IPS-11a (cell line): ENCODE results near the gene ABCA7.
A peak's percentile ranks its signal among the peaks of the same experiment; 100 is the strongest.

Experiments used
- H3K4me3 ChIP-seq: one replicate; pipeline ENCODE4 v1.5.1; 2013; ENCODE audit warnings: low read depth, low read length, control low read depth

The ABCA7 gene

GRCh38 chr19:1040476-1041271, 767 bp downstream of the ABCA7 start:
- peak overlapping the region; percentile 53 for H3K4me3 ChIP-seq

- H3K4me3 ChIP-seq, result no peak overlapping the region
Measured at GRCh38 chr19:1041272-1041834, 1.4 kb downstream of the ABCA7 start.

GRCh38 chr19:1041835-1042685, 2.2 kb downstream of the ABCA7 start:
- no peak overlapping the region for H3K4me3 ChIP-seq

GRCh38 chr19:1042689-1043511, 3.0 kb downstream of the ABCA7 start:
- H3K4me3 ChIP-seq, result no peak overlapping the region

GRCh38 chr19:1045247-1045603, 5.3 kb downstream of the ABCA7 start:
- H3K4me3 ChIP-seq, result no peak overlapping the region

GRCh38 chr19:1046117-1046626, 6.3 kb downstream of the ABCA7 start:
- H3K4me3 ChIP-seq, result no peak overlapping the region

- H3K4me3 ChIP-seq, result no peak overlapping the region
Measured at GRCh38 chr19:1046836-1047695, 7.2 kb downstream of the ABCA7 start.

- H3K4me3 ChIP-seq, result no peak overlapping the region
Measured at GRCh38 chr19:1047696-1048147, 7.8 kb downstream of the ABCA7 start.

- H3K4me3 ChIP-seq, result no peak overlapping the region
Measured at GRCh38 chr19:1049106-1049505, 9.2 kb downstream of the ABCA7 start.

- no peak overlapping the region for H3K4me3 ChIP-seq
Measured at GRCh38 chr19:1049800-1050199, 9.9 kb downstream of the ABCA7 start.

- no peak overlapping the region for H3K4me3 ChIP-seq
Measured at GRCh38 chr19:1050989-1051788, 11.3 kb downstream of the ABCA7 start.

GRCh38 chr19:1051791-1052190, 11.9 kb downstream of the ABCA7 start:
- H3K4me3 ChIP-seq, result no peak overlapping the region

- no peak overlapping the region for H3K4me3 ChIP-seq
Measured at GRCh38 chr19:1052349-1052975, 12.6 kb downstream of the ABCA7 start.

- no peak overlapping the region for H3K4me3 ChIP-seq
Measured at GRCh38 chr19:1053176-1054101, 13.5 kb downstream of the ABCA7 start.

GRCh38 chr19:1054102-1055027, 14.5 kb downstream of the ABCA7 start:
- no peak overlapping the region for H3K4me3 ChIP-seq

- H3K4me3 ChIP-seq, result no peak overlapping the region
Measured at GRCh38 chr19:1055028-1055425, 15.1 kb downstream of the ABCA7 start.
